Type B pancreatic cell (in vitro differentiated cells): ENCODE data around the gene SUPT7L. TPM values are rescaled to one million over a fixed set of nuclear protein-coding genes. Genes with fewer than 3 reads are reported as not detected.

ENCODE experiments used
- total RNA-seq: library from RNA; stranded (reverse); gene quantifications from 2 replicates; pipeline ENCODE4 v1.2.1, GENCODE V29; 2021; ENCODE audit warnings: low replicate concordance

The SUPT7L gene
- total RNA-seq, 1 donor from 2014 or later, result 39.8 TPM

Other genes with a start within 250 kb of the SUPT7L start
- gene NRBP1, start 235.0 kb downstream of the SUPT7L start, total RNA-seq, result 96.7 and 105 TPM in 2 replicates
- 12.4 and 23.9 TPM in 2 replicates for gene KRTCAP3, start 221.2 kb downstream of the SUPT7L start, total RNA-seq
- gene IFT172, start 173.9 kb downstream of the SUPT7L start, total RNA-seq, result 17.5 and 54.1 TPM in 2 replicates
- 3.9 and 11.7 TPM in 2 replicates for gene FNDC4, start 168.4 kb downstream of the SUPT7L start, total RNA-seq
- gene GCKR, start 166.8 kb downstream of the SUPT7L start, total RNA-seq, result 0.65 and 2.2 TPM in 2 replicates
- 35.2 and 64.7 TPM in 2 replicates for gene ZNF512, start 80.6 kb downstream of the SUPT7L start, total RNA-seq
- gene CCDC121, start 34.6 kb downstream of the SUPT7L start, total RNA-seq, result 5.5 and 5.6 TPM in 2 replicates
- gene GPN1, start 34.6 kb downstream of the SUPT7L start, total RNA-seq, result 32.5 and 39.0 TPM in 2 replicates
- 17.7 and 20.7 TPM in 2 replicates for gene SLC4A1AP, start 275 bp upstream of the SUPT7L start, total RNA-seq
- 54.6 and 63.4 TPM in 2 replicates for gene MRPL33, start 108.1 kb upstream of the SUPT7L start, total RNA-seq
- 2.6 and 3.2 TPM in 2 replicates for gene RBKS, start 226.8 kb upstream of the SUPT7L start, total RNA-seq
- gene BABAM2, start 227.1 kb upstream of the SUPT7L start, total RNA-seq, result 26.1 and 30.4 TPM in 2 replicates